Amygdala (tissue), 56 donors: Measurements from ENCODE around the gene GRK2.

ENCODE experiments used
- DNase-seq, 56 donors: peaks; one replicate each; lab custom pipeline; 2025; lab: John Stamatoyannopoulos, UW

GRK2 gene

DNA sequence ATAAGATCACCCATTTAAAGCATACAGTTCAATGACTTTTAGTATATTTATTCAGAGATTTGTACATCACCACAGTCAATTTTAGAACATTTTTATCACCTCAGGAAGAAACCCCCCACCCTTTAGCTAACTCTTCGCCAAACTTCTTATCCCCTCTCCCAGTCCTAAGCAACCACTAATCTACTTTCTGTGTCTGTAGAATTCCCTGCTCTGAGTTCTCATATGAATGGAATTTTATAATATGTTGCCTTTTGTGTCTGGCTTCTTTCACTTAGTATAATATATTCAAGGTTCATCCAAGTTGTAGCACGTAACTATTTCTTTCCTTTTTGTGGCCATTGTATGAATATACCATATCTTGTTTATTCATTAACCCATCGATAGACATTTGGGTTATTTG lies 26.4 kb downstream of the GRK2 start:
- no peak for DNase-seq

DNA sequence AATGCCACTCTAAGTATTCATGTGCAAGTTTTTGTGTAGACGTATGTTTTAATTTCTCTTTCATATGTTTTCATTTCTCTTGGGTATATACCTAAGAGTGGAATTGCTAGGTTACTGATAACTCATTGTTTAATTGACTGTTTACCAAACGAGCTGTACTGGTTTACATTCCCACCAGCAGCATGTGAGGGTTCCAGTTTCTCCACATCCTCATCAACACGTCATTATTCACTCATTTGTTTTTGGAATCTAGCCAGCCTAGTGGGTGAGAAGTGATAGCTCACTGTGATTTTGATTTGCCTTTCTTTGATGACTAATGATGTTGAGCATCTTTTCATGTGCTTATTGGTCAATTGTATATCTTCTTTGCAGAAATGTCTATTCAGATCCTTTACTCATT lies 26.8 kb downstream of the GRK2 start:
- DNase-seq: no peak

DNA sequence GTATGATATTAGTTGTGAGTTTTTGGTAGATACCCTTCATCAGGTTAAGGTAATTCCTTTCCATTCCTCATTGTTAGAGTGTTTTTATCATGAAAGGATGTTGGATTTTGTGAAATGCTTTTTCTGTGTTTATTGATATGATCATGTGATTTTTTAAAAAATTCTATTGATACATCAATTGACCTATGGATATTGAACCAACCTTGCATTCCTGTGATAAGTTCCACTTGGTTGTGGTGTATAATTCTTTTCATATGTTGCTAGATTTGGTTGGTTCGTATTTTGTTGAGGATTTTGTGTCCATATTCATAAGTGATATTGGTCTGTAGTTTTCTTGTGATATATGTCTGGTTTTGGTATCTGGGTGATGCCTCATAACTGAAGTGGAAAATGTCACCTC lies 29.6 kb downstream of the GRK2 start:
- no peak for DNase-seq

DNA sequence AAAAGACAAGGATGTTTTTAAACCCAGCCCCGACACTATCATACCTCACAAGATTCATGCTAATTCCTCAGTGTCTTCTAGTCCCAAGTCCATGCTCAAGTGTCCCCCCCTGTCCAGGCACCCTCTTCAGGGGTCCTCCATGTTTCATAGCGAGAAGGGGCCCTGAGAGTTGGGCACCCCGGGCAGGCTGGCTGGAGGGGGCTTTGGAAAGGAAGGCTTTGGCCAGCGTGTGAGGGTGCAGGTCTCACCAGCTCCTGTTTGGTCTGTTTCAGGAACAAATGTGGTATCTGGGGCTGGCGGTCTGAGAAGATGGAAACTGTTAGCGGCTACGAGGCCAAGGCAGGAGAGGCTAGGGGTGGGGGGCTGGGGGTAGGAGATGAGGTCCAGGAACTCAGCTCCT lies 32.5 kb downstream of the GRK2 start:
- DNase-seq: no peak

DNA sequence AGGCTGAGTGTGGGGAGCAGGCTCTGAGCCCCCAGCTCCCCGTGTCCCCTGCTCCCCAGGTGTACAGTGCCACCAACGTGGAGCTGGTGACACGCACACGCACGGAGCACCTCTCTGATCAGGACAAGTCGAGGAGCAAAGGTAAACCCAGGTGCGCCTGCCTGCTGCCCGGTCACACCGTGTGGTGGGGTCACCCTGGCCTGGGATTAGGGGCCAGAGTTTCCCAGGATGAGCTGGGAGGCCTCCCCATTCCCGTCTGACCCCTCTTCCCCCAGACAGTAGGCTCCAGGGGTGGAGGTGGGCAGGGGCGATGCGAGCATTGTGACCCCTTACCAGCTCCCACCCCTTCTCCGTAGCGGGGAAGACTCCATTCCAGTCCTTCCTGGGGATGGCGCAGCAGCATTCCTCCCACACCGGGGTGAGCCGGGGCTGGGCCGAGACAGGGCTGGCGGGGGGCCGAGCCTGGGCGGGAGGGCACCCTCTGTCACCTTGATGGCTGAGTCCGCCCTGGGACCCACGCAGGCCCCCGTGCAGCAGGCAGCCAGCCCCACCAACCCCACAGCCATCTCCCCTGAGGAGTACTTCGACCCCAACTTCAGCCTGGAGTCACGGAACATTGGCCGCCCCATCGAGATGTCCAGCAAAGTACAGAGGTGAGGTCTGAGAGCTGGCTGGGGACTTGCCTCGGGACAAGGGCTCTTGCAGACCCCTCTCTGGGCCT lies 33.4 kb downstream of the GRK2 start:
- no peak for DNase-seq

DNA sequence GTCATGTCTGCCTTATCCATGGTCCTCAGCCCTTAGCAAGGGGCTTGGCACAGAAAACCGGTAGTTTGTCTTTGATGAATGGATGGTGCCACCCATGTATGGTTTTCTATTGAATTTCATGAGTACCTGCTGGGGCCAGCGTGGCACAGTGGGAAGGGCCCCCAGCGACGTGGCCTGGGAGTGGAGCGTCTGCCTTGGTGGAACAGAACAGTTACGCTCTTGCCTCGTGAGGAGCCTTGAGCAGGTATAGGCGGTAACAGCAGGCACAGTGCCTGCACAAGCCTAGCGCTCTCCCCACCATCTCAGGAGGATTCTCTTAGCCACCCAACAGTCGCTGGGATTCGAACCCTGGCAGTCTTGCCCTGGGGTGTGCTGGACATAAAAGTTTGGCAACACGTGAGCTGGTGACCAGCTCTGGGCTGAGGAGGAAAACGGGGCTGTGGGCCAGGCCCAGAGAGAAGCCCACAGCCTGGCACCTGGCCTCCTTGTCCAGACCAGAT lies 34.0 kb downstream of the GRK2 start:
- DNase-seq: no peak

DNA sequence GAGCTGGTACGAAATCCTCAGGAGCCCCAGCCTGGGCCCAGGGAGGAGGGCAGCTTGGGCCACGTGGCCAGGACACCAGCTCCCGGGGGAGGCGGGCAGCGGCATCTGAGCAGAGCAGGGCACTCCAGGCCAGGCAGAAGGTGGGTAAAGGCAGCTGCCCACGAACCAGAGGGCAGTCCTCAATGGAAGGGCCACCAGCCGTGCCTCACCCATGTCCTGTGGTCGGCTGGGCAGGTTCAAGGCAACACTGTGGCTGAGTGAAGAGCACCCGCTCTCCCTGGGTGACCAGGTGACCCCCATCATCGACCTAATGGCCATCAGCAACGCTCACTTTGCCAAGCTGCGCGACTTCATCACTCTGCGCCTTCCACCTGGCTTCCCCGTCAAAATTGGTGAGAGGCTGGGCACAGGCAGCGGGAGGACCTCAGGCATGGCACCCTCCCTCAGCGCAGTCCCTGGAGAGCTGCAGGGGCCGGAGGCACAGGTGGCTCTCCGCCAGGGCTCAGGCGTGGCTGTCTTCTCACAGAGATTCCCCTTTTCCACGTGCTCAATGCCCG lies 34.6 kb downstream of the GRK2 start:
- no peak for DNase-seq

DNA sequence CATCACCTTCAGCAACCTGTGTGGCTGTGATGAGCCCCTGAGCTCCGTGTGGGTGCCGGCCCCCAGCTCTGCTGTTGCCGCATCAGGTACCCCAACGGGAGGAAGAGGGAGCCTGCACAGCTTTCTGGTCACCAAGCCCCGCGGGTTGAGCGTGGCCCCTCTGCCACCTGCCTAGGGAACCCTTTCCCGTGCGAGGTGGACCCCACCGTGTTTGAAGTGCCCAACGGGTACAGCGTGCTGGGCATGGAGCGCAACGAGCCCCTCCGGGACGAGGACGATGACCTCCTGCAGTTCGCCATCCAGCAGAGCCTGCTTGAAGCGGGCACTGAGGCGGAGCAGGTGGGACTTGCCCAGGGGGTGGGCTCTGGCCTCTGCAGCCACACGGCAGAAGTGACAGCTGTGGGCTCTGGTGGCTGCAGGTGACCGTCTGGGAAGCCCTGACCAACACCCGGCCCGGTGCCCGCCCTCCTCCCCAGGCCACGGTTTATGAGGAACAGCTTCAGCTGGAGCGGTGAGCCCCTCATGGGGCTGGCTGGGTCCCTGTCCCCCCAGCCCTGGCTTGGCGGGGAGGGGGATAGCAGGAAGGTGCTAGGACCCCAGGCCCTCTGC lies 35.1 kb downstream of the GRK2 start:
- DNase-seq: no peak

DNA sequence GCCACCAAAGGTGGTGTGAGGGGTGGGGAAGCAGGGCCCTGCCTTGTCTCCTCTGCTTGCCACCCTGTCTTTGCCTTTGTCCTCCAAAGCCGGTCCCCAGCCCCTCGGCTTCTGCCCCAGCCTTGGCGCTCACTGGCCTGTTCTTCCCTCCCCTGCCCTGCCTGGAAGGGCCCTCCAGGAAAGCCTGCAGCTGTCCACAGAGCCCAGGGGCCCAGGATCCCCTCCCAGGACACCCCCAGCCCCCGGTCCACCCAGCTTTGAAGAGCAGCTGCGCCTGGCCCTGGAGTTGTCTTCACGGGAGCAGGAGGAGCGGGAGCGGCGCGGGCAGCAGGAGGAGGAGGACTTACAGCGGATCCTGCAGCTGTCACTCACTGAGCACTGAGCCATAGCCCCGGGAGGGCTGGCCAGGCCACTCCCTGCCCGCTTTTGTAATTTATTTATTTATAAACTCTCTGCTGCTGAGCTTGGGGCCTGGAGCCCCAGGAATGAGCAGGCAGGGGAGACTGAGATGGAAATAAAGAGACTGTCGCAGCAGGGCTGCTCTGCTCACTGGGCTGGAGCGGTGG lies 35.8 kb downstream of the GRK2 start:
- DNase-seq: peak in 8 of 56 donors; percentile 17 to 43 (median 33)

DNA sequence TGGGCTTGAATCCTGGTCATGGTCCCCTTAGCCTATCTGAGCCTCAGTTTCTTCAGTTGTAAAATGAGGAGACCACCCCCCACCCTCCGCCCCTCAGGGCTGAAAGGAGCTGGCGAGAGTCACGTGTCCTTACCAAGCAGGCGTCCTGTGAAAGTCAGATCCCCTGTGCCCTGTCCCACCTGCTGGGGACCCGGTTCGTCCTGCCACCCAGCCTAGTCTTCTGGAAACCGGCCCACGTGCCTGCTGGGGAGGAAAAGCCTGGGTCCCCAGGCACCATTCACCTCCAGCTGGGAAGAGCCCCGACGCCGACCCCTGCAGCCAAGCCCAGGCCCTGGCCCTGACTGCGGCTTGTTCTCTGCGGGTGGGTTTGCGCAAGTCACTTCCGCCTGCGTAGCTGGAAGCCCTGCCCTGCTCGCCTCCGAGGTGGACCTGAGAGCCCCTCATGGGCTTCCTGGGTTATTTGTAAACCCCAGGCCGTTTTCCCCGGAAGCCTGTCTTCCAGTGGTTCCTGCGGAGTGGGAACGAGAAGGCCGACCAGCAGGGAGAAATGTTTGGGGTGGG lies 36.4 kb downstream of the GRK2 start:
- no peak for DNase-seq

DNA sequence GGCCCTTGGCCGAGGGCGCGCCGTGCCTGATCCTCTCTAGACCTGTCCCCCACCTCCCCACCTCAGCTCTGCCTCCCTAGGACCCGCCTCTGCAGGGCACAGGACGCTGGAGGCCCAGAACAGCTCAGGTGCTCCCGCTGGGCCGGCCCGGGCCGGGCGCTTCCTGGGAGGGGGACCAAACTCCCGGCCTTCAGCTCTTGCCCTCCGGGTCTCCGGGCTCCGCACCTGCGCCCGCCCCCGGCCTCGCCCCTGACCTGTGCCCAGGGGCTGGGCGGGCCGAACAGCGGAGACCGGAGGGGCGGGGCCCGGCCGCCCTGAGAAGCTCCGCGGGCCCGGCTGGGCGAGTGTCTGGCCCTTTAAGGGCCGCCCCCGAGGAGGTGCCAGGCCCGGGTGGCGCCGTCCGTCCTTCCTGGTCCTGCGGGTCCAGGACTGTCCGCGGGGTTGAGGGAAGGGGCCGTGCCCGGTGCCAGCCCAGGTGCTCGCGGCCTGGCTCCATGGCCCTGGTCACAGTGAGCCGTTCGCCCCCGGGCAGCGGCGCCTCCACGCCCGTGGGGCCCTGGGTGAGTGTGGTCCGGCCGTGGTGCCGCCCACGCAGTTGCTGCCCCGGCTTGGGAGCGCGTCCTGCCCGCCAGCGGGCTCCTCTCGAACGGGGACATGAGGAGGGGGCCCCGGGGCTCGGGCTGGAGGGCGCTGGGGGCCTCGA lies 37.0 kb downstream of the GRK2 start, which contains the start of gene SSH3:
Gene SSH3, plus strand, starts transcription at position 399 of the 703 bp plus-strand sequence. Its CDS starts 96 bp downstream, at position 495.
- peak in 39 of 56 donors; percentile 22 to 80 (median 47) for DNase-seq

DNA sequence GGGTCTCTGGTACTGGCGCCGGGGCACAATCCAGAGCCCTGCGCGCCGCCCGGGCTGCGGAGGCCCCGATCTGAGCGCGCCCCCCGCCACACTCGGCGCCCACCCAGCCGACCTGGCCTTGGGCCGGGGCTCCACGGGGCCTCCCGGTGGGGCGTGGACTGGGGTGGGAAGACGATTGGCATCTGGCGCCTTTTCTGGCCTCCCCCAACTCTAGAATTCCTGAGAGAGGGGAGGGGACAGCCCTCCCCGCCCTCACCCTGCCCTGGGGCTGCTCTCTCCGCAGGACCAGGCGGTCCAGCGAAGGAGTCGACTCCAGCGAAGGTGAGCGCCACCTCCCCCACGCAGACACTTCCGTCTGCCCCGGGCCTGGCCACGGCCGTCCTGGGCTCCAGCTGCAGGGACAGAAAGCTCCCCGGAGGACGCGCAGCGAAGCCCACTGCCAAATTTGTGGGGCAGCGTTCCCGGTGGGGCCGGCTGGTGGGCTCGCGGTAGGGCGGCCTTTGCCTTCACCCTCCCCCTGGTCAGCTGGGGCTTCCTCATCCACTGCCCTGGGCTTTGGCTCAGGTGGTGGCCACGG lies 37.6 kb downstream of the GRK2 start:
- no peak for DNase-seq

DNA sequence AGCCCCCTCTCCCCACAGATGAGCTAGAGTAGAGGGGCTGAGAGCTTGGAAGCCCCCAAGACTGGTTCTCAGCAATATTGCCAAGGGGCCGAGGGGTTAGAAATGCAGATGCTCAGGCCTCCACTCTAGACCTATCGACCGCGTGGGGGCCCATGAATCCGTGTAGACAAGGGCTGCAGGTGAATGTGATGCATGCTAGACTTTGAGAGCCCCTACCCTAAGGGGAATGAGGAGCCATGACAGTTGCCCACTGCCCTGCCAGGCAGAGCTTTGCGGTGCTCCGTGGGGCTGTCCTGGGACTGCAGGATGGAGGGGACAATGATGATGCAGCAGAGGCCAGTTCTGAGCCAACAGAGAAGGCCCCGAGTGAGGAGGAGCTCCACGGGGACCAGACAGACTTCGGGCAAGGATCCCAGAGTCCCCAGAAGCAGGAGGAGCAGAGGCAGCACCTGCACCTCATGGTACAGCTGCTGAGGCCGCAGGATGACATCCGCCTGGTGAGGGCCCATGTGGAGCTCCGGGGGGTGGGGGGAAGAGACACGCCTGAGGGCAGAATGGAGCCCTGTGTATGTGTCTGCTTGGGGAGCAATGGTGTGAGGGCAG lies 38.3 kb downstream of the GRK2 start:
- DNase-seq: no peak

DNA sequence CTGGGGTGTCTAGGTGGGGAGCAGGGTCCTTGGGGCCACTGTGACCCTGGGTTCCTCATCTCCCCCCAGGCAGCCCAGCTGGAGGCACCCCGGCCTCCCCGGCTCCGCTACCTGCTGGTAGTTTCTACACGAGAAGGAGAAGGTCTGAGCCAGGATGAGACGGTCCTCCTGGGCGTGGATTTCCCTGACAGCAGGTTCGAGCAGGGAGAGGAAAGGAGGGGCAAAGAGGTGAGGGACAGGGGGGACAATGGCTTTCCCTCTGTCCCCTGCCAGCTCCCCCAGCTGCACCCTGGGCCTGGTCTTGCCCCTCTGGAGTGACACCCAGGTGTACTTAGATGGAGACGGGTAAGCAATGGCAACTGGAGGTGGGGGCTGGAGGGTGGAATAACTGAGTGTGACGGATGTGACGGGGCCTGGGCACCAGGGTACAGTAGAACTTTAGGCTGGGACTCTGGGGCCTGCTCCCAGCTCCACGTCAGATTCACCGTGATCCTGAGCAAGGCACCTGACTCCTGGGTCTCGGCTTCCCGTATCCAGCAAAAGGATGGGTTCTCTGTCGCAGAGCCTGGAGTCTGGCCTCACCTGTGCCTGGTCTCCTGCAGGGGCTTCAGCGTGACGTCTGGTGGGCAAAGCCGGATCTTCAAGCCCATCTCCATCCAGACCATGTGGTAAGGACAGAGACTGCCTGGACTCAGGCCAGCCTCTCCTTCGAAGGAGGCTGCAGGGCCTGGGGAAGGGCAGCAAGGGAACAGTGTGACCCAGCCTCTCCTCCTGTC lies 40.7 kb downstream of the GRK2 start:
- no peak for DNase-seq

DNA sequence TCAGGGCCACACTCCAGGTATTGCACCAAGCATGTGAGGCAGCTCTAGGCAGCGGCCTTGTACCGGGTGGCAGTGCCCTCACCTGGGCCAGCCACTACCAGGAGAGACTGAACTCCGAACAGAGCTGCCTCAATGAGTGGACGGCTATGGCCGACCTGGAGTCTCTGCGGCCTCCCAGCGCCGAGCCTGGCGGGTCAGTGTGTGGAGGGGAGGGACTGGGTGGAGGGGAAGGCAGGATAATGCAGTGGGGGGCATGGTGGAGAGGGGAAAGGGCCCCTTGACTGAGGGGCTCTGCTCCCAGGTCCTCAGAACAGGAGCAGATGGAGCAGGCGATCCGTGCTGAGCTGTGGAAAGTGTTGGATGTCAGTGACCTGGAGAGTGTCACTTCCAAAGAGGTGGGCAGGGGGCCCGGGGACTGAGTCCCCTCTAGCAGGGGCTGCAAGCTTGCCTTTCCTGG lies 41.3 kb downstream of the GRK2 start:
- DNase-seq: no peak

DNA sequence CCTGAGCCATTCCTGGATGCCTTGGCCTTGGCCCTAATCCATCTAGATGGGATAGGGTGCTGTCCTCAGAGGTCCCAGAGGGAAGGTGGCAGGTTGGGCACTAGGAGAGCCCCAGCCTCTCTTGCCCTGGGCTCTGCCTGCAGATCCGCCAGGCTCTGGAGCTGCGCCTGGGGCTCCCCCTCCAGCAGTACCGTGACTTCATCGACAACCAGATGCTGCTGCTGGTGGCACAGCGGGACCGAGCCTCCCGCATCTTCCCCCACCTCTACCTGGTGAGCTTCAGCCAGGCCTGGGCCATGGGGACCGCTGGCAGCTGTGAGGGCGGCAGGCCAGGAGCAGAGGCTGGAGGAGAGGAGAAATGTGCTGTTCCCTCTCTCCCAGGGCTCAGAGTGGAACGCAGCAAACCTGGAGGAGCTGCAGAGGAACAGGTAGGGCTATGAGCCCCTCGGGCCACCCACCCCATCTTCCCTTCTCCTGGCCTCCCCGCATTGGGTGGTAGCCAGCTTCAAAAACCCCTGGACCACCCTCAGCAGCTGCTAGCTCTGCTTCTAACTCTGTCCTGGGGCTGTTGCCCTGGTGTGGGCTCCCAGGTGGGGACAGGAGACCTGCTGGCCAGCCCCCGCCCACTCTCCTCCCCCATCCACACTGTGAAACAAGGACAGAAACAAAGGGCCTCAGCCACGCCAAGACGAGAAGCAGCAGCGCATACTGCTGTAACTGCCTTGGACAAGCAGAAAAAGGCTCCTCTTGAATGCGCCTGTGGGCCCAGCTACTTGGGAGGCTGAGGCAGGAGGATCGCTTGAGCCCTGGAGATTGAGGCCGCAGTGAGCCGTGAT lies 42.0 kb downstream of the GRK2 start:
- DNase-seq: no peak

DNA sequence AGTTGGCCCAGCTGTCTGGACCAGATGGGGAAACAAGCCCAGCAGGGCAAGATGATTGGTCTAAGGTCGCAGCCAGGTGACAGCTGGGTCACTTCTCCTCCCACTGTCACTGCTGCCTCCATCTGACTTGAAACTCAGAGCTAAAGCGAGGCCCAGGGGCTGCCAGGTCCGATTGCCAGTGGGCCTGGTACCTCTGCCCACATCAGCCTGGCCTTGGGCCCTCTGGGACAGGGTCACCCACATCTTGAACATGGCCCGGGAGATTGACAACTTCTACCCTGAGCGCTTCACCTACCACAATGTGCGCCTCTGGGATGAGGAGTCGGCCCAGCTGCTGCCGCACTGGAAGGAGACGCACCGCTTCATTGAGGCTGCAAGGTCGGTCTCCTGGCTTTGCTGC lies 42.9 kb downstream of the GRK2 start:
- no peak for DNase-seq

DNA sequence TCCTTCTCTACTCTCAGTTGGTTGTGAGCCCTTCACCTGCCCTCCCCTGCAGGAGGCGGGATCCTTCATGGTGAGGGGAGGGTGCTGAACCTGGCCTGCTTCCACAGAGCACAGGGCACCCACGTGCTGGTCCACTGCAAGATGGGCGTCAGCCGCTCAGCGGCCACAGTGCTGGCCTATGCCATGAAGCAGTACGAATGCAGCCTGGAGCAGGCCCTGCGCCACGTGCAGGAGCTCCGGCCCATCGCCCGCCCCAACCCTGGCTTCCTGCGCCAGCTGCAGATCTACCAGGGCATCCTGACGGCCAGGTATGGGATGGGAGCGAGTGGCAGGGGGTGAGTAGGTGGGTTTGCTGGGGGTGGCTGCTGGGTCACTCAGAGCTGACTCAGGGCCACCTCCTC lies 43.4 kb downstream of the GRK2 start:
- DNase-seq: no peak
